T-cell (primary cell): ENCODE data around the gene NAA60. TPM values are rescaled to one million over a fixed set of nuclear protein-coding genes. Genes with fewer than 3 reads are reported as not detected.

ENCODE experiments used
- ATAC-seq, 4 experiments: fragments of 200-7000 bp in 3 of 4; fragments of 150-1000 bp in 1 of 4; cut with Tn5 transposase; replicated peaks in 1 of 4; 1 replicate in 3 of 4; 2 replicates in 1 of 4; pipeline ENCODE4 v1.10.0; 2021; ENCODE audit warnings: moderate library complexity in 3 of 4, mild to moderate bottlenecking in 2 of 4, moderate number of reproducible peaks in 1 of 4
- CTCF ChIA-PET, 2 donors: fragments of 300-600 bp; sonication (Branson Sonifier 250); formaldehyde crosslinking; loops; one replicate each; lab custom pipeline; 2022; ENCODE audit warnings: antibody characterized with exemption in 2 of 2; lab: Charles Lee
- POLR2A ChIA-PET, 2 donors: fragments of 300-600 bp; sonication (Branson Sonifier 250); formaldehyde crosslinking; loops; one replicate each; lab custom pipeline; 2022; ENCODE audit warnings: antibody characterized with exemption in 2 of 2; lab: Charles Lee
- DNase-seq, 35 experiments: peaks; one replicate each; pipeline versions ENCODE4 v3.0.0 to v3.0.0-alpha.2; 2013 to 2023
- H3K27ac ChIP-seq: one replicate; pipeline ENCODE4 v1.5.1; 2013; ENCODE audit warnings: low read length
- H3K27me3 ChIP-seq, 2 experiments: replicated peaks in 1 of 2; 1 replicate in 1 of 2; 2 replicates in 1 of 2; pipeline versions ENCODE4 v1.6.1 to v1.7.0; 2013; ENCODE audit warnings: low read length in 1 of 2, mixed read lengths in 1 of 2; ENCODE audit not compliant: control insufficient read depth in 2 of 2, insufficient read depth in 2 of 2; ENCODE audit errors: extremely low read depth in 1 of 2
- H3K36me3 ChIP-seq, 2 donors: 1 replicate in 1 of 2; 2 replicates in 1 of 2; pipeline versions ENCODE4 v1.6.1 to v1.7.0; 2013; ENCODE audit warnings: low read length in 1 of 2; ENCODE audit not compliant: control insufficient read depth in 2 of 2, insufficient read depth in 1 of 2; ENCODE audit errors: extremely low read depth in 1 of 2
- H3K4me1 ChIP-seq, 2 experiments: 1 replicate in 1 of 2; 2 replicates in 1 of 2; pipeline versions ENCODE4 v1.6.1 to v1.7.0; 2013; ENCODE audit warnings: low read length in 2 of 2, mixed read lengths in 1 of 2; ENCODE audit not compliant: insufficient read depth in 2 of 2, control insufficient read depth in 1 of 2; ENCODE audit errors: extremely low read depth in 1 of 2
- H3K4me3 ChIP-seq, 2 donors: 1 replicate in 1 of 2; 2 replicates in 1 of 2; pipeline versions ENCODE4 v1.5.1 to v1.7.0; 2013; ENCODE audit warnings: mild to moderate bottlenecking in 2 of 2, low read length in 1 of 2, moderate library complexity in 1 of 2; ENCODE audit not compliant: control insufficient read depth in 1 of 2; ENCODE audit errors: extremely low read depth in 1 of 2
- H3K9me3 ChIP-seq: 2 replicates; pipeline ENCODE4 v1.7.0; 2013
- H3K27ac Mint-ChIP-seq, 2 donors: one replicate each; pipeline ENCODE4 v1.8.0; 2020 to 2021; ENCODE audit warnings: mild to moderate bottlenecking in 2 of 2, mixed read lengths in 2 of 2
- H3K27me3 Mint-ChIP-seq, 2 donors: one replicate each; pipeline ENCODE4 v1.8.0; 2021 to 2022; ENCODE audit warnings: mixed read lengths in 2 of 2
- H3K36me3 Mint-ChIP-seq: one replicate; pipeline ENCODE4 v1.8.0; 2021; ENCODE audit warnings: mixed read lengths
- H3K4me1 Mint-ChIP-seq, 3 donors: one replicate each; pipeline ENCODE4 v1.8.0; 2020 to 2022; ENCODE audit warnings: mixed read lengths in 3 of 3, mild to moderate bottlenecking in 1 of 3
- H3K4me3 Mint-ChIP-seq, 3 donors: one replicate each; pipeline ENCODE4 v1.8.0; 2020 to 2022; ENCODE audit warnings: mild to moderate bottlenecking in 3 of 3, mixed read lengths in 3 of 3, moderate library complexity in 3 of 3
- H3K9me3 Mint-ChIP-seq, 3 donors: one replicate each; pipeline ENCODE4 v1.8.0; 2020 to 2022; ENCODE audit warnings: mixed read lengths in 3 of 3
- WGBS: methylation state at CpG from one replicate; pipeline ENCODE4 v1.1.5; 2013; ENCODE audit warnings: missing lambda C conversion rate; ENCODE audit not compliant: insufficient coverage; 5-methylcytosine and 5-hydroxymethylcytosine counted together
- total RNA-seq, 35 experiments: library from RNA in 6 of 35; stranded (reverse) in 6 of 35; fragments of 120-200 nt in 1 of 35; gene quantifications; one replicate each; pipeline versions ENCODE4 v1.2.1 to v1.2.4 and lab custom pipeline; 2013 to 2026

The NAA60 gene
- total RNA-seq, 5 donors from 2014 or later (not counting 1 experiment from before 2014, with no cell fraction given) = 40.9 to 67.6 (median 55.6) TPM

DNA sequence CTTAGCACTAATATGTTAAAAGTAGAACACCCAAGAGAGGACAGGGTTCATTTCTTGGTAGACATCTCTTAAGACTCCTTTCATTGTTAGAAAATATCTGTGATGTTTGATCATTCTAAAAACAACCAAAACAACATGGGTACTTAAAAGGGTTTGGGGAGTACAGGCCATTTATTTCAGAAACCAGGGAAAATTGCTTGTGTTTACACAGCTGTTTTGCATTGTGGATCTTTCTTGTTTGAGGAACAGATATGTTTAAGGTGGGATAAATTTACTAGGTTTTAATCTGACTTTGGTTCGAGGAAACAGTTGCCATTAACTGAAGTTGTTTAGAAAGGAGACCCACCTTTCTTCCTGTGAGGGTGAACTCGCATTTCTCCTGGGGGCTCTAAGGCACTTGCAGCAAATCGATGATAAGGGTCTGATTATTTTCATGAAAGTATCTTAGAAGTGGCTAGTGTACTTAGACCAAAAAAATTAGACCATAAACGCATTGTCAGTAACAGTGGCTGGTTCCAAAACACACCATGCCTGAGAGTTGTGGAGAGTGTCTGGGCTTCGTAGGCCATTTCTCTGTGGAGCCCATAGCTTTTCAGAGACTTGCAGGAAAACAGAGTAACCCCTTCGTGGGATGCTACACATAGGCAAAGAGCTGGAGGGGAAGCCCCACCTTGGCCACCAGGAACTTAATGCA, 75.0 kb downstream of the NAA60 start:
- H3K4me1 ChIP-seq = no peaks in the 10 kb centered on the region
- H3K9me3 ChIP-seq = no peaks in the 10 kb centered on the region
- peaks cover 0 to 10% (median 9%) of the 10 kb centered on the region in 3 donors for H3K4me1 Mint-ChIP-seq
- no peak overlapping the region for H3K27ac ChIP-seq
- no peaks in the 10 kb centered on the region for H3K27me3 ChIP-seq
- H3K36me3 Mint-ChIP-seq = peaks cover 64% of the 10 kb centered on the region
- H3K36me3 ChIP-seq = peaks cover 2 to 63% of the 10 kb centered on the region in 2 donors
- H3K4me3 Mint-ChIP-seq = no peak overlapping the region
- ATAC-seq (no peak), DNase-seq (no peak)
- H3K9me3 Mint-ChIP-seq = no peaks in the 10 kb centered on the region
- H3K4me3 ChIP-seq = no peak overlapping the region
- no peaks in the 10 kb centered on the region for H3K27me3 Mint-ChIP-seq
- ChIA-PET POLR2A (no interaction called here), CTCF (no interaction called here)
- no peak overlapping the region for H3K27ac Mint-ChIP-seq
- WGBS = 89% methylated on average over 6 of the region's 6 CpGs

DNA sequence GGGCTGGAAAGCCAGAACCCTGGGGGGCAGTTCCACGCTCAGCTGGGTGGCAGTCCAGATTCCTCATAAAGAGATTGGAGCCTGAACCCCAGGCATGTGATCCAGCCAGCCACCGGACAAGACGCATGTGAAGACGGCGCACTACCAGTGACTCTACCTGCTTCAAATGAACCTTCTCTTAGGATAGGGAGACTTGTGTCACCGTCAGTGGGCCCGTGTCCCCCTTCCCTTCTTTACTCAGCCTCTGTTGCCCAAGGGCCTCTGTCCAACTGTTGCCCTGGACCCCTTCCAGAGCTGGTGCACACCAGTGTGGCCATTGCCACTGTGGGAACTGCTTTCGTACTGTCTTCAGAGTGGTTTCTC, 75.5 kb downstream of the NAA60 start:
- POLR2A ChIA-PET = interaction anchor here in 1 of 2 donors (0.6 kb wide), 1 partner anchor 127 kb away, joined by 4 read pairs; no protein-coding TSS in a partner anchor
- H3K27ac Mint-ChIP-seq = no peak overlapping the region
- Histone ChIP-seq H3K4me1 (no peaks in the 10 kb centered on the region), H3K4me3 (no peak overlapping the region), H3K36me3 (peaks cover 2 to 63% of the 10 kb centered on the region in 2 donors), H3K27me3 (no peaks in the 10 kb centered on the region), H3K27ac (no peak overlapping the region), H3K9me3 (no peaks in the 10 kb centered on the region)
- H3K4me1 Mint-ChIP-seq = peaks cover 0 to 6% (median 4%) of the 10 kb centered on the region in 3 donors
- no peak for ATAC-seq
- H3K27me3 Mint-ChIP-seq = no peaks in the 10 kb centered on the region
- H3K36me3 Mint-ChIP-seq = peaks cover 63% of the 10 kb centered on the region
- no peak for DNase-seq
- no peak overlapping the region for H3K4me3 Mint-ChIP-seq
- CTCF ChIA-PET = no interaction called here
- 98% methylated on average over 7 of the region's 8 CpGs for WGBS
- no peaks in the 10 kb centered on the region for H3K9me3 Mint-ChIP-seq

DNA sequence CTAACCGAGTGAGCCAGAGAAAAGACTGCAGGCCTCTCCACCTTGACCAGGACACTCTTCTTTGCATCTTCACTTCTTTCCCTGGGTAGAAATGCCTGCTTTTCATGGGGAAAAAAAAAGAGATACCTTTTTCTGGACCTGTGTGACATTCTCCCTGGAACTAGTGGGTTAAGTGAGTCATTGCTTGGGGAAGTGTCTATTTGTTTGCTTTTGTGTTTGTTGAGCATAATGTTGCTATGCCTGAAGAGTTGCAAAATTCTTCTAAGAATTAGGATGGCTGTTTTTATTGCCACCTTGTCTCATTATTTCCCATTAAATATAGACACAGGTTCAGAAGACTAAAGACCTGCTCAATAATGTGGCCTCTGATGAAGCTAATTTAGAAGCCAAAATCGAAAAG, 76.1 kb downstream of the NAA60 start:
- CTCF ChIA-PET = interaction anchor here in 1 of 2 donors (0.5 kb wide), 1 partner anchor 168 kb away, joined by 4 read pairs; no protein-coding TSS in a partner anchor

DNA sequence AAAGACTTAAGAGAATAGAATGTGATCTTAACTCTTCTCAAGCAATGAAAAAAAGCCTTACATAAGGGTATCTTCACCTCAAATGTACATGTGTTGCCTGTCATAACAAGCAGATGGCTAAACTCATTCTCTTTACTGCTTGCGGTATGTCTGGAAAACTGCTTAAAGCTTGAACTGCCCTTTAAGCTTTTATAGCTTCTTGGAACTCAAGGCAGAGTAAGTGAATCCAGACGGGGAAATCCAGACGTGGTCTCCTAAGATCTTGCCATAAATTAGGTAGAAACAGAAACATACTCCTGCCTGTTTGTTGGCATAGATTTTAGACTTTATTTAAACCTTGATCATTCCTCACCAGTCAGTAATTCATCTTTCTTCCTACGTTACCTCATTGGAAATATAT, 76.9 kb downstream of the NAA60 start:
- no peak overlapping the region for H3K4me3 ChIP-seq
- no peak overlapping the region for H3K27ac Mint-ChIP-seq
- CTCF ChIA-PET = interaction anchor here in 1 of 2 donors (0.5 kb wide), 1 partner anchor 169 kb away, joined by 4 read pairs; no protein-coding TSS in a partner anchor

More for the DNA sequence above, 76.1 kb downstream of the NAA60 start:
- Histone ChIP-seq H3K4me3 (no peak overlapping the region), H3K27me3 (no peaks in the 10 kb centered on the region), H3K27ac (no peak overlapping the region), H3K36me3 (peaks cover 2 to 60% of the 10 kb centered on the region in 2 donors), H3K9me3 (no peaks in the 10 kb centered on the region), H3K4me1 (no peaks in the 10 kb centered on the region)
- Mint-ChIP-seq H3K4me1 (peaks cover 0 to 3% (median 2%) of the 10 kb centered on the region in 3 donors), H3K4me3 (no peak overlapping the region), H3K27ac (no peak overlapping the region), H3K27me3 (no peaks in the 10 kb centered on the region), H3K36me3 (peaks cover 59% of the 10 kb centered on the region), H3K9me3 (no peaks in the 10 kb centered on the region)
- POLR2A ChIA-PET = interaction anchor here in 1 of 2 donors (0.6 kb wide), 2 partner anchors 127 to 500 kb away, joined by 3 to 4 read pairs; no protein-coding TSS in a partner anchor
- ATAC-seq (no peak), DNase-seq (no peak)
- WGBS = 100% methylated on average over 1 of the region's 2 CpGs

DNA sequence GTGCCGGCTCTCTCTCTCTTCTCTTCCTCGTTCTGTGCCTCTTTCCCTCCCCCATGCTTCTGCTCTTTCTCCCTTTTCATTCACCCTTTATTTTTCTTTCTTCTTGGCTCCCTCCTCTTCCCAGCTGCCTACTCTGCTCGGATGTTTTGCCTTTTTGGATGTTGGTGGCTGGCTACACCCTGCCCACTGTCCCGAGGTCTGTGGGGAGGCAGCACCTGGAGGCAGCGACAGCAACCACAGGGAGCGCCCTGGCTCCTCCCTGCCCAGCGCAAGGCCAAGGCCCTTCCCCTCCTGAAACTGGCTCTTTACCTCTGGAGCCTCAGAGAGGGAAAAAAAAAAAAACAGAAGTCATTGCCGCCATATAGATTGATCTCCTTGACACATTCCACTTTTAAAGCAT, 77.4 kb downstream of the NAA60 start:
- no peak overlapping the region for H3K4me3 ChIP-seq
- Mint-ChIP-seq H3K27ac (no peak overlapping the region), H3K36me3 (peaks cover 60% of the 10 kb centered on the region), H3K9me3 (no peaks in the 10 kb centered on the region), H3K27me3 (no peaks in the 10 kb centered on the region), H3K4me1 (peaks cover 3 to 9% (median 9%) of the 10 kb centered on the region in 3 donors), H3K4me3 (no peak overlapping the region)
- ChIA-PET CTCF (interaction anchor here in 1 of 2 donors (0.6 kb wide), 1 partner anchor 295 kb away, joined by 5 read pairs; no protein-coding TSS in a partner anchor), POLR2A (no interaction called here)
- DNase-seq (no peak), ATAC-seq (no peak)
- no peak overlapping the region for H3K27ac ChIP-seq
- H3K9me3 ChIP-seq = no peaks in the 10 kb centered on the region
- H3K4me1 ChIP-seq = no peaks in the 10 kb centered on the region
- WGBS = 97% methylated on average over 7 of the region's 8 CpGs
- H3K36me3 ChIP-seq = peaks cover 2 to 57% of the 10 kb centered on the region in 2 donors
- H3K27me3 ChIP-seq = no peaks in the 10 kb centered on the region

More for the DNA sequence above, 76.9 kb downstream of the NAA60 start:
- no peak overlapping the region for H3K27ac ChIP-seq
- Mint-ChIP-seq H3K4me3 (no peak overlapping the region), H3K36me3 (peaks cover 60% of the 10 kb centered on the region), H3K9me3 (no peaks in the 10 kb centered on the region), H3K4me1 (peaks cover 2 to 6% (median 5%) of the 10 kb centered on the region in 3 donors), H3K27me3 (no peaks in the 10 kb centered on the region)
- ATAC-seq = no peak
- no peaks in the 10 kb centered on the region for H3K9me3 ChIP-seq
- WGBS = 89% methylated on average over 2 of the region's 4 CpGs
- H3K36me3 ChIP-seq = peaks cover 2 to 60% of the 10 kb centered on the region in 2 donors
- H3K4me1 ChIP-seq = no peaks in the 10 kb centered on the region
- H3K27me3 ChIP-seq = no peaks in the 10 kb centered on the region
- POLR2A ChIA-PET = no interaction called here
- DNase-seq = no peak

DNA sequence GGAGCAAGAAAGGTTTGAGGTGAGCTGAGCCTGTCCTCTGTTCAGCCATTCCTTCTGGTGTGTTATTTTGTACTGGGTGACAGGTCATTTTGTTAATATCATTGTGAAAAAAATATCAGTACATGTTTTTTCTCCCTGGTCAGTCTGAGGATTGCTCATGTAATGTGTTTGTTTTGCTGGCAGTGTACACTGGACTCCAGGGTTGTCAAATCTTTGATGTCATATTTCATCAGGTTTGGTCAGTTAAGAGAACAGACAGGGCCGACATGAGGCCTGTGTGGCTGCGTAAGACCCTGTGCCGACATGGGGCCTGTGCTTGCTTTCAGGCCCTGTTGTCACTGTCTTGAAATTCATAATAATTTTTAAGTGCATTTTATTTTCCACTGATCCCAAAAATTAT, 79.8 kb downstream of the NAA60 start:
- no peak overlapping the region for H3K4me3 Mint-ChIP-seq
- peaks cover 1 to 24% (median 20%) of the 10 kb centered on the region in 3 donors for H3K4me1 Mint-ChIP-seq
- H3K9me3 Mint-ChIP-seq = no peaks in the 10 kb centered on the region
- WGBS = 100% methylated on average over 2 of the region's 3 CpGs
- Histone ChIP-seq H3K27me3 (no peaks in the 10 kb centered on the region), H3K4me1 (peaks cover 0 to 3% of the 10 kb centered on the region in 2 experiments), H3K27ac (no peak overlapping the region), H3K4me3 (no peak overlapping the region), H3K9me3 (no peaks in the 10 kb centered on the region), H3K36me3 (peaks cover 2 to 51% of the 10 kb centered on the region in 2 donors)
- ChIA-PET POLR2A (no interaction called here), CTCF (no interaction called here)
- H3K36me3 Mint-ChIP-seq = peaks cover 47% of the 10 kb centered on the region
- ATAC-seq (no peak), DNase-seq (no peak)
- no peak overlapping the region for H3K27ac Mint-ChIP-seq
- no peaks in the 10 kb centered on the region for H3K27me3 Mint-ChIP-seq
